LoVo (cell line): Measurements from ENCODE around the gene IL12RB2.

Experiments
- DNase-seq: peaks from one replicate; pipeline ENCODE4 v3.0.0-alpha.2; 2016; ENCODE audit warnings: low spot score

Gene IL12RB2

GRCh38 chr1:67348586-67349252 lies 41.0 kb downstream of the IL12RB2 start:
- no peak for DNase-seq

- DNase-seq = no peak
These were observed 43.1 kb downstream of the IL12RB2 start for GRCh38 chr1:67350783-67351182.

- no peak for DNase-seq
These were observed 44.5 kb downstream of the IL12RB2 start for GRCh38 chr1:67352211-67352610.

GRCh38 chr1:67355745-67356424 lies 48.2 kb downstream of the IL12RB2 start:
- DNase-seq = peak; percentile 4

- DNase-seq = no peak
These were observed 51.9 kb downstream of the IL12RB2 start for GRCh38 chr1:67359592-67359991.

- no peak for DNase-seq
These were observed 54.0 kb downstream of the IL12RB2 start for GRCh38 chr1:67361641-67362040.

- DNase-seq = peak; percentile 73
These were observed 59.8 kb downstream of the IL12RB2 start for GRCh38 chr1:67367370-67368045.

GRCh38 chr1:67368046-67368514 lies 60.4 kb downstream of the IL12RB2 start:
- DNase-seq = no peak

- DNase-seq = no peak
These were observed 63.4 kb downstream of the IL12RB2 start for GRCh38 chr1:67371043-67371442.

- DNase-seq = no peak
These were observed 64.0 kb downstream of the IL12RB2 start for GRCh38 chr1:67371681-67372080.

GRCh38 chr1:67372136-67372535 lies 64.5 kb downstream of the IL12RB2 start:
- DNase-seq = no peak

GRCh38 chr1:67372898-67373297 lies 65.2 kb downstream of the IL12RB2 start:
- no peak for DNase-seq

GRCh38 chr1:67376381-67376780 lies 68.7 kb downstream of the IL12RB2 start:
- no peak for DNase-seq

- no peak for DNase-seq
These were observed 69.6 kb downstream of the IL12RB2 start for GRCh38 chr1:67377253-67377652.

GRCh38 chr1:67381154-67381553 lies 73.5 kb downstream of the IL12RB2 start:
- no peak for DNase-seq

GRCh38 chr1:67382292-67382691 lies 74.6 kb downstream of the IL12RB2 start:
- no peak for DNase-seq

- no peak for DNase-seq
These were observed 76.4 kb downstream of the IL12RB2 start for GRCh38 chr1:67383999-67384638.

- no peak for DNase-seq
These were observed 82.6 kb downstream of the IL12RB2 start for GRCh38 chr1:67390041-67390887.

- peak; percentile 55 for DNase-seq
These were observed 85.6 kb downstream of the IL12RB2 start for GRCh38 chr1:67393240-67393639.

- DNase-seq = no peak
These were observed 86.1 kb downstream of the IL12RB2 start for GRCh38 chr1:67393737-67394136.

GRCh38 chr1:67394548-67394947 lies 86.9 kb downstream of the IL12RB2 start:
- DNase-seq = no peak
